GM23338 (cell line): ENCODE measurements around the gene FHIP1B. TPM values are rescaled to one million over a fixed set of nuclear protein-coding genes. Genes with fewer than 3 reads are reported as not detected.

Experiments
- CREB1 ChIP-seq: fragments of 250-450 bp; sonication (Bioruptor Pico); IDR thresholded peaks from 2 replicates; pipeline ENCODE4 v1.5.0; 2020; ENCODE audit warnings: low read depth, mild to moderate bottlenecking, moderate library complexity
- EZH2 ChIP-seq: fragments of 200-600 bp; sonication (generic); IDR thresholded peaks from one replicate; pipeline ENCODE4 v1.8.0; 2017; ENCODE audit warnings: antibody characterized with exemption, mild to moderate bottlenecking, low read depth; ENCODE audit not compliant: unreplicated experiment
- JUNB ChIP-seq: IDR thresholded peaks from one replicate; pipeline ENCODE4 v1.6.1; 2016; ENCODE audit warnings: antibody characterized with exemption; ENCODE audit not compliant: unreplicated experiment
- POLR2AphosphoS5 ChIP-seq: IDR thresholded peaks from 2 replicates; pipeline ENCODE4 v1.6.1; 2016; ENCODE audit warnings: antibody characterized with exemption, low read depth
- ZNF114 ChIP-seq: fragments of 250-450 bp; sonication (Bioruptor Pico); IDR thresholded peaks from 2 replicates; pipeline ENCODE4 v1.5.0; 2020; ENCODE audit warnings: mild to moderate bottlenecking, moderate library complexity
- polyA plus RNA-seq: library from polyadenylated mRNA; unstranded; fragments of >200 nt; fragmentation: Nextera tagmentation; extraction: Ambion mirVana; gene quantifications from 2 replicates; pipeline ENCODE4 v1.2.1, GENCODE V29; 2016
- total RNA-seq: library from RNA; depleted of rRNA; stranded (reverse); fragments of >200 nt; shearing (Covaris generic); gene quantifications from 2 replicates; pipeline ENCODE4 v1.2.3, GENCODE V29; 2014
- TF ChIP-seq, protein P1 (sequence below): fragments of 250-450 bp; sonication (Bioruptor Pico); IDR thresholded peaks from 2 replicates; pipeline ENCODE4 v1.5.0; 2020; ENCODE audit warnings: mild to moderate bottlenecking, moderate library complexity
- TF ChIP-seq, protein P2 (sequence below): IDR thresholded peaks from 2 replicates; pipeline ENCODE4 v1.6.1; 2016; ENCODE audit warnings: antibody characterized with exemption
- TF ChIP-seq, protein P3 (sequence below): IDR thresholded peaks from one replicate; pipeline ENCODE4 v1.6.1; 2018; ENCODE audit warnings: antibody characterized with exemption; ENCODE audit not compliant: unreplicated experiment

The FHIP1B gene
- total and polyA plus RNA-seq, 2 experiments from 2014 or later: 10.3 to 34.5 TPM

DNA sequence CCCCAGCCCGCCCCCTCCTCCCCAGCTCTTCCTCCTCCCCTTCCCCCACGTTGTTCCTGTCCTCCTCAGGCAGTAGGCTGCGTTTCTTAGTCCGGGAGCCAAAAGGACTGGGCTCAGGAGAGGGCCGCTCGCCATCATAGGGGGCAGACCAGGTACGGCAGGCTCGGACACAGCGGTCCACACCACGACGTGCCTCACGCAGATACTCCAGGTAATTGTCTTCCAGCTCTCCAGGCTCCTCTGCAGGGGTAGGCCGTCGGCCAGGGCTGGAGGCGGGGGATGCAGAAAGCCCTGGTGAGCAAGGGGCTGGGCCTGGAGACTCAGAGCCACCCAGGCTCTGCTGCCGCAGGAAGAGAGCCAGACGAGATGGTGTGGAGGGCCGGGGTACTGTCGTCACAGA is 16.7 kb downstream of the FHIP1B start (continued):
- TF ChIP-seq, protein P1, sequence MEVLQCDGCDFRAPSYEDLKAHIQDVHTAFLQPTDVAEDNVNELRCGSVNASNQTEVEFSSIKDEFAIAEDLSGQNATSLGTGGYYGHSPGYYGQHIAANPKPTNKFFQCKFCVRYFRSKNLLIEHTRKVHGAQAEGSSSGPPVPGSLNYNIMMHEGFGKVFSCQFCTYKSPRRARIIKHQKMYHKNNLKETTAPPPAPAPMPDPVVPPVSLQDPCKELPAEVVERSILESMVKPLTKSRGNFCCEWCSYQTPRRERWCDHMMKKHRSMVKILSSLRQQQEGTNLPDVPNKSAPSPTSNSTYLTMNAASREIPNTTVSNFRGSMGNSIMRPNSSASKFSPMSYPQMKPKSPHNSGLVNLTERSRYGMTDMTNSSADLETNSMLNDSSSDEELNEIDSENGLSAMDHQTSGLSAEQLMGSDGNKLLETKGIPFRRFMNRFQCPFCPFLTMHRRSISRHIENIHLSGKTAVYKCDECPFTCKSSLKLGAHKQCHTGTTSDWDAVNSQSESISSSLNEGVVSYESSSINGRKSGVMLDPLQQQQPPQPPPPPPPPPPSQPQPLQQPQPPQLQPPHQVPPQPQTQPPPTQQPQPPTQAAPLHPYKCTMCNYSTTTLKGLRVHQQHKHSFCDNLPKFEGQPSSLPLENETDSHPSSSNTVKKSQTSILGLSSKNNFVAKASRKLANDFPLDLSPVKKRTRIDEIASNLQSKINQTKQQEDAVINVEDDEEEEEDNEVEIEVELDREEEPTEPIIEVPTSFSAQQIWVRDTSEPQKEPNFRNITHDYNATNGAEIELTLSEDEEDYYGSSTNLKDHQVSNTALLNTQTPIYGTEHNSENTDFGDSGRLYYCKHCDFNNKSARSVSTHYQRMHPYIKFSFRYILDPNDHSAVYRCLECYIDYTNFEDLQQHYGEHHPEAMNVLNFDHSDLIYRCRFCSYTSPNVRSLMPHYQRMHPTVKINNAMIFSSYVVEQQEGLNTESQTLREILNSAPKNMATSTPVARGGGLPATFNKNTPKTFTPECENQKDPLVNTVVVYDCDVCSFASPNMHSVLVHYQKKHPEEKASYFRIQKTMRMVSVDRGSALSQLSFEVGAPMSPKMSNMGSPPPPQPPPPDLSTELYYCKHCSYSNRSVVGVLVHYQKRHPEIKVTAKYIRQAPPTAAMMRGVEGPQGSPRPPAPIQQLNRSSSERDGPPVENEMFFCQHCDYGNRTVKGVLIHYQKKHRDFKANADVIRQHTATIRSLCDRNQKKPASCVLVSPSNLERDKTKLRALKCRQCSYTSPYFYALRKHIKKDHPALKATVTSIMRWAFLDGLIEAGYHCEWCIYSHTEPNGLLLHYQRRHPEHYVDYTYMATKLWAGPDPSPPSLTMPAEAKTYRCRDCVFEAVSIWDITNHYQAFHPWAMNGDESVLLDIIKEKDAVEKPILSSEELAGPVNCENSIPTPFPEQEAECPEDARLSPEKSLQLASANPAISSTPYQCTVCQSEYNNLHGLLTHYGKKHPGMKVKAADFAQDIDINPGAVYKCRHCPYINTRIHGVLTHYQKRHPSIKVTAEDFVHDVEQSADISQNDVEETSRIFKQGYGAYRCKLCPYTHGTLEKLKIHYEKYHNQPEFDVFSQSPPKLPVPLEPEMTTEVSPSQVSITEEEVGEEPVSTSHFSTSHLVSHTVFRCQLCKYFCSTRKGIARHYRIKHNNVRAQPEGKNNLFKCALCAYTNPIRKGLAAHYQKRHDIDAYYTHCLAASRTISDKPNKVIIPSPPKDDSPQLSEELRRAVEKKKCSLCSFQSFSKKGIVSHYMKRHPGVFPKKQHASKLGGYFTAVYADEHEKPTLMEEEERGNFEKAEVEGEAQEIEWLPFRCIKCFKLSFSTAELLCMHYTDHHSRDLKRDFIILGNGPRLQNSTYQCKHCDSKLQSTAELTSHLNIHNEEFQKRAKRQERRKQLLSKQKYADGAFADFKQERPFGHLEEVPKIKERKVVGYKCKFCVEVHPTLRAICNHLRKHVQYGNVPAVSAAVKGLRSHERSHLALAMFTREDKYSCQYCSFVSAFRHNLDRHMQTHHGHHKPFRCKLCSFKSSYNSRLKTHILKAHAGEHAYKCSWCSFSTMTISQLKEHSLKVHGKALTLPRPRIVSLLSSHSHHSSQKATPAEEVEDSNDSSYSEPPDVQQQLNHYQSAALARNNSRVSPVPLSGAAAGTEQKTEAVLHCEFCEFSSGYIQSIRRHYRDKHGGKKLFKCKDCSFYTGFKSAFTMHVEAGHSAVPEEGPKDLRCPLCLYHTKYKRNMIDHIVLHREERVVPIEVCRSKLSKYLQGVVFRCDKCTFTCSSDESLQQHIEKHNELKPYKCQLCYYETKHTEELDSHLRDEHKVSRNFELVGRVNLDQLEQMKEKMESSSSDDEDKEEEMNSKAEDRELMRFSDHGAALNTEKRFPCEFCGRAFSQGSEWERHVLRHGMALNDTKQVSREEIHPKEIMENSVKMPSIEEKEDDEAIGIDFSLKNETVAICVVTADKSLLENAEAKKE (CRISPR knock-in tag): no peak
- TF ChIP-seq CREB1 (CRISPR knock-in tag) (no peak), ZNF114 (CRISPR knock-in tag) (no peak), POLR2AphosphoS5 (no peak), JUNB (no peak), EZH2 (no peak)
- TF ChIP-seq, protein P2, sequence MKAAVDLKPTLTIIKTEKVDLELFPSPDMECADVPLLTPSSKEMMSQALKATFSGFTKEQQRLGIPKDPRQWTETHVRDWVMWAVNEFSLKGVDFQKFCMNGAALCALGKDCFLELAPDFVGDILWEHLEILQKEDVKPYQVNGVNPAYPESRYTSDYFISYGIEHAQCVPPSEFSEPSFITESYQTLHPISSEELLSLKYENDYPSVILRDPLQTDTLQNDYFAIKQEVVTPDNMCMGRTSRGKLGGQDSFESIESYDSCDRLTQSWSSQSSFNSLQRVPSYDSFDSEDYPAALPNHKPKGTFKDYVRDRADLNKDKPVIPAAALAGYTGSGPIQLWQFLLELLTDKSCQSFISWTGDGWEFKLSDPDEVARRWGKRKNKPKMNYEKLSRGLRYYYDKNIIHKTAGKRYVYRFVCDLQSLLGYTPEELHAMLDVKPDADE: no peak
- TF ChIP-seq, protein P3, sequence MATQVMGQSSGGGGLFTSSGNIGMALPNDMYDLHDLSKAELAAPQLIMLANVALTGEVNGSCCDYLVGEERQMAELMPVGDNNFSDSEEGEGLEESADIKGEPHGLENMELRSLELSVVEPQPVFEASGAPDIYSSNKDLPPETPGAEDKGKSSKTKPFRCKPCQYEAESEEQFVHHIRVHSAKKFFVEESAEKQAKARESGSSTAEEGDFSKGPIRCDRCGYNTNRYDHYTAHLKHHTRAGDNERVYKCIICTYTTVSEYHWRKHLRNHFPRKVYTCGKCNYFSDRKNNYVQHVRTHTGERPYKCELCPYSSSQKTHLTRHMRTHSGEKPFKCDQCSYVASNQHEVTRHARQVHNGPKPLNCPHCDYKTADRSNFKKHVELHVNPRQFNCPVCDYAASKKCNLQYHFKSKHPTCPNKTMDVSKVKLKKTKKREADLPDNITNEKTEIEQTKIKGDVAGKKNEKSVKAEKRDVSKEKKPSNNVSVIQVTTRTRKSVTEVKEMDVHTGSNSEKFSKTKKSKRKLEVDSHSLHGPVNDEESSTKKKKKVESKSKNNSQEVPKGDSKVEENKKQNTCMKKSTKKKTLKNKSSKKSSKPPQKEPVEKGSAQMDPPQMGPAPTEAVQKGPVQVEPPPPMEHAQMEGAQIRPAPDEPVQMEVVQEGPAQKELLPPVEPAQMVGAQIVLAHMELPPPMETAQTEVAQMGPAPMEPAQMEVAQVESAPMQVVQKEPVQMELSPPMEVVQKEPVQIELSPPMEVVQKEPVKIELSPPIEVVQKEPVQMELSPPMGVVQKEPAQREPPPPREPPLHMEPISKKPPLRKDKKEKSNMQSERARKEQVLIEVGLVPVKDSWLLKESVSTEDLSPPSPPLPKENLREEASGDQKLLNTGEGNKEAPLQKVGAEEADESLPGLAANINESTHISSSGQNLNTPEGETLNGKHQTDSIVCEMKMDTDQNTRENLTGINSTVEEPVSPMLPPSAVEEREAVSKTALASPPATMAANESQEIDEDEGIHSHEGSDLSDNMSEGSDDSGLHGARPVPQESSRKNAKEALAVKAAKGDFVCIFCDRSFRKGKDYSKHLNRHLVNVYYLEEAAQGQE: no peak
